HL-60 (cell line): Measurements from ENCODE around the gene VWDE.

ENCODE experiments used
- CTCF ChIP-seq: IDR thresholded peaks from one replicate; pipeline ENCODE4 v1.5.1; 2011; ENCODE audit warnings: low read length, control low read depth, inconsistent platforms; ENCODE audit not compliant: insufficient read depth
- GABPA ChIP-seq: IDR thresholded peaks from 2 replicates; pipeline ENCODE4 v1.6.1; 2012; ENCODE audit warnings: low read depth
- POLR2AphosphoS5 ChIP-seq: IDR thresholded peaks from 2 replicates; pipeline ENCODE4 v1.6.1; 2012; ENCODE audit warnings: low read depth
- REST ChIP-seq: IDR thresholded peaks from 2 replicates; pipeline ENCODE4 v1.6.1; 2012; ENCODE audit warnings: low read depth; ENCODE audit not compliant: insufficient replicate concordance
- SPI1 ChIP-seq: IDR thresholded peaks from 2 replicates; pipeline ENCODE4 v1.6.1; 2012; ENCODE audit warnings: low read depth, mild to moderate bottlenecking, borderline replicate concordance

GRCh38 chr7:12440229-12440628 lies 36.6 kb upstream of the VWDE start:
- no peak for TF ChIP-seq CTCF
- TF ChIP-seq GABPA = no peak
- TF ChIP-seq POLR2AphosphoS5 = no peak
- TF ChIP-seq REST = no peak
- TF ChIP-seq SPI1 = no peak
